ENCODE measurements around the gene ZSWIM5.
"Not testable (repeated sequence)": the region's sequence is repeated elsewhere in the genome, so short reads cannot be mapped to it uniquely, and the experiment has no call there.

ZSWIM5 gene

GRCh38 chr1:45148209-45148825, 58.1 kb downstream of the ZSWIM5 start:
- DNase-seq (ENCODE audit: low read depth in 2 of 2, low spot score in 1 of 2), result no peak

- no peak for DNase-seq (ENCODE audit: low read depth in 2 of 2, low spot score in 1 of 2)
These were observed 59.6 kb downstream of the ZSWIM5 start for GRCh38 chr1:45146833-45147232.

- no peak for DNase-seq (ENCODE audit: low read depth in 2 of 2, low spot score in 1 of 2)
These were observed 65.0 kb downstream of the ZSWIM5 start for GRCh38 chr1:45141247-45142003.

DNA sequence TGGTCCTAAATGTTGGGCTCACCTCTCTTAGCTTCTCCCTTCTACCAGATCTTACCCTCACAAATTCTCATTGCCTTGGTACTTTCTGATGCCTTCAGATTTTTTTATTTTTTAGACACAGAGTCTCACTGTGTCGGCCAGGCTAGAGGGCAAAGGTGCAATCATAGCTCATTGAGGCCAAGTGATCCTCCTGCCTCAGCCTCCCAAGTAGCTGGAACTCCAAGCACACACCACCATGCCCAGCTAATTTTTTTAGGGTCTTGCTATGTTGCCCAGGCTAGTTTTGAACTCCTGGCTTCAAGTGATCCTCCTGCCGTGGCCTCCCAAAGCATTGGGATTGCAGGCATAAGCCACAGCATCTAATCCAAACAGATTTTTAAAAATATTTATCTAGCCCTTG, 69.4 kb downstream of the ZSWIM5 start:
- DNase-seq (ENCODE audit: low read depth in 2 of 2, low spot score in 1 of 2), result no peak

GRCh38 chr1:45135316-45135715, 71.1 kb downstream of the ZSWIM5 start:
- DNase-seq (ENCODE audit: low read depth in 2 of 2, low spot score in 1 of 2), result no peak

DNA sequence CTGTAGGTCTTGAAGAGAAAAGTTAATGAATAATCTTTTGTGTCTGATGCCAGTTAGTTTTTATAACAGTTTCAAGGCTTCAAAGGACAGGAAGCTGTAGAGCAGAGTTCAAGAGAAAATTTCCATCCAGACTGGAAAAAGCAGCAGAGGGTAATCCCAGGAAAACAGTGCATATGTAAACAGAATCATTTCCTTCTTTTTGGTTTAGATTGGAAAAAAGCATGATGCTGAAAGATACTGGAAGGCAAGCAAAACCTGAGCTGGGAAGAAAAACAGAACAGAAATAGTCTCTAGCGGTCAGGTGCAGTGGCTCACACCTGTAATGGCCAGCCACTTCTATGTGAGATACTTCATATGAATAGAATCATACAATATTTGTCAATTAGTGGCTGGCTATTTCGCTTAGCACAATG, 71.9 kb downstream of the ZSWIM5 start:
- no peak for DNase-seq (ENCODE audit: low read depth in 2 of 2, low spot score in 1 of 2)

DNA sequence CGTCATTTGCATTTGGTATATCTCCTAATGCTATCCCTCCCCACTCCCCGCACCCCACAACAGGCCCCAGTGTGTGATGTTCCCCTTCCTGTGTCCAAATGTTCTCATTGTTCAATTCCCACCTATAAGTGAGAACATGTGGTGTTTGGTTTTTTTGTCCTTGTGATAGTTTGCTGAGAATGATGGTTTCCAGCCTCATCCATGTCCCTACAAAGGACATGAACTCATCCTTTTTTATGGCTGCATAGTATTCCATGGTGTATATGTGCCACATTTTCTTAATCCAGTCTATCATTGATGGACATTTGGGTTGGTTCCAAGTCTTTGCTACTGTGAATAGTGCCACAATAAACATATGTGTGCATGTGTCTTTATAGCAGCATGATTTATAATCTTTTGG, 73.7 kb downstream of the ZSWIM5 start:
- not testable (repeated sequence) for DNase-seq (ENCODE audit: low read depth in 2 of 2, low spot score in 1 of 2)

GRCh38 chr1:45123358-45123757, 83.0 kb downstream of the ZSWIM5 start:
- DNase-seq (ENCODE audit: low read depth in 2 of 2, low spot score in 1 of 2), result no peak

DNA sequence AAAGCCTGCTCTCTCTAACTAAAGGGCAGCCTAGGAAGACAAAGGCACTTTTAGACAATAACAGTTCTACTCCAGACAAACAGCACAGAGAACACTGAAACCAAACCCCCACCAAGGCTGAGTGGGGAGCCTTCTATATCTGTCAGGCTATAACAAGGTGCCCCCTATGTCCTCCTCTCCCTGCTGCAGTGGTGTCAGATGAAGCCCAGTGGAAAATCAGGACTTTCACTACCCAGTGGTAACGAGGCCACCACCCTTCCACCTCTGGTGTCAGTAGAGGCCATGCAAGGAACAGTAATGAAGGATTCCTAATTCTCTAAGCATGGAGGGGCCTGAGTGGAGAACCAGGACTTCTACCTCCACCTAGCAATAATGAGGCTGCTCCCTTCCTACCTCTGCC, 83.7 kb downstream of the ZSWIM5 start:
- no peak for DNase-seq (ENCODE audit: low read depth in 2 of 2, low spot score in 1 of 2)

DNA sequence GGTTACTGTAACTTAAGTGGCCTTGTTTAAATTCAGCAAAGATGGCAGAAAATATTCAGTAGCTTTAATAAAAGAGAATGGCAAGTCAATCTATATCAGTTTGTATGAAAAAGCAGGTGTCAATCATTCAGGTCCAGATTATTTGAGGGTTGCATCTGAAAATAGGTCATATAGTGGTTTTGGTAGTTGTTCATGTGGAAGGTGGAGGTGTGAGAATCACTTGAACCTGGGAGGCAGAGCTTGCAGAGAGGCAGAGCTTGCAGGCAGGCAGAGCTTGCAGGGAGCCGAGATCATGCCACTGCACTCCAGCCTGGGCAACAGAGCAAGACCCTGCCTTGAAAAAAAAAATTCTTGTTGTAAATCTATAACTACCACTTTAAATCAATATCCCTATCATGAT, 88.6 kb downstream of the ZSWIM5 start:
- DNase-seq (ENCODE audit: low read depth in 2 of 2, low spot score in 1 of 2), result no peak

DNA sequence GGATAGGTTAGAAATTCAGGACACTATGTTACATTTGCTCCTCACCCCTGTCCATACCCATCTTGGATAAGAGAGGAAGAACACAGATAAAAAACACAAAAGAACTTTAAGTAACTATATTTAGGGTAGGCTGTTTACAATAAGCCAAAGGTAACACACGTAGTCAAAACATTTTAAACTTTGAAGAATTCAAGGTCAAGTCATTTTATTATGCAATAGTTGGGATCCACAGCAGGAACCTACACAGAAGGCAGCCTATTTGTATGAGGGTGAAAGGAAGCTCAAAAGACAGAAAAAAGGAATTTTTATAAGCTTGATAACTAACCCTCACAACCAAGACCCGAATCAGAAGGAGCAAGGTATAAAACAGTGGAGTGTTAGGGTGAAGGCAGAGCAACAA, 89.6 kb downstream of the ZSWIM5 start:
- no peak for DNase-seq (ENCODE audit: low read depth in 2 of 2, low spot score in 1 of 2)

DNA sequence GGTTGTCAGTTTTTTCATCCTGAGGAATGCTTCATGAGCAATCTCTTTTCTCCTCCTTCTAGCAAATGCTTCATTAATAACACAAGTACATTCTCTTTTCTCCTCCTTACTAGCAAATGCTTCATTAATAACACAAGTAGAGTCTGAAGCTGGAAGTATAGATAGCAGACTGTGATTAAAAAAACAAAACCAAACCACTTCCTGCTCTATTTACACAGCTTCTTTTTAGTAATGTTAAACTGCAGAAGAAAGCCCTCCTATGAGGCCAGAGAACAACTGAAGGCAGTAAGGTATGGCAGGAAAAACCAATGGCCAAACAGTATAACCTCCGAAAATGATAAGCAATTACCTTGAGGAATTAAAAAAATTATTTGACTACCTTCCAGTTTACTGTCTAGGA, 90.1 kb downstream of the ZSWIM5 start:
- DNase-seq (ENCODE audit: low read depth in 2 of 2, low spot score in 1 of 2), result no peak

DNA sequence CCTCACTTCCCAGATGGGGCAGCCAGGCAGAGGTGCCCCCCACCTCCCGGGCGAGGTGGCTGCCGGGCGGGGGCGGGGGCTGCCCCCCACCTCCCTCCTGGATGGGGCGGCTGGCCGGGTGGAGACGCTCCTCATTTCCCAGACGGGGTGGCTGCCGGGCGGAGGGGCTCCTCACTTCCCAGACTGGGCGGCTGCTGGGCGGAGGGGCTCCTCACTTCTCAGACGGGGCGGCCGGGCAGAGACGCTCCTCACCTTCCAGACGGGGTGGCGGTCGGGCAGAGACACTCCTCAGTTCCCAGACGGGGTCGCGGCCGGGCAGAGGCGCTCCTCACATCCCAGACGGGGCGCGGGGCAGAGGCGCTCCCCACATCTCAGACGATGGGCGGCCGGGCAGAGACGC, 91.2 kb downstream of the ZSWIM5 start:
- DNase-seq (ENCODE audit: low read depth in 2 of 2, low spot score in 1 of 2), result not testable (repeated sequence)

GRCh38 chr1:45112661-45113060, 93.7 kb downstream of the ZSWIM5 start:
- DNase-seq (ENCODE audit: low read depth in 2 of 2, low spot score in 1 of 2), result no peak

DNA sequence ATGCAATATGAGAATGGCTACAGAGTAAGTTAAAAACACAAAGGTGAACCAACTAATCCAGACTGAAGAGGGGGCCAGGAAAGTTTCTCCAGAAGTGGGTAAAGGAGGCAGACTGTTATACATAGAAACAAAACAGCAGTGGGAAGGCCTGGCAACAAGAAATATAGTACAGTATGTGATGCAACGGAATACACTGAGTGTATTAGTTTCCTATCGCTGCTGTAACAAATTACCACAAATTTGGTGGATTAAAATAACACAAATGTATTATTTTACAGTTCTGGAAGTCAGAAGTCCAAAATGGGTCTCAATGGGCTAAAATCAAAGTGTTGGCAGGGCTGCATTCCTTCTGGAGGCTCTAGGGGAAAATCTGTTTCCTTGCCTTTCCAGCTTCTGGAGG, 95.2 kb downstream of the ZSWIM5 start:
- no peak for DNase-seq (ENCODE audit: low read depth in 2 of 2, low spot score in 1 of 2)

DNA sequence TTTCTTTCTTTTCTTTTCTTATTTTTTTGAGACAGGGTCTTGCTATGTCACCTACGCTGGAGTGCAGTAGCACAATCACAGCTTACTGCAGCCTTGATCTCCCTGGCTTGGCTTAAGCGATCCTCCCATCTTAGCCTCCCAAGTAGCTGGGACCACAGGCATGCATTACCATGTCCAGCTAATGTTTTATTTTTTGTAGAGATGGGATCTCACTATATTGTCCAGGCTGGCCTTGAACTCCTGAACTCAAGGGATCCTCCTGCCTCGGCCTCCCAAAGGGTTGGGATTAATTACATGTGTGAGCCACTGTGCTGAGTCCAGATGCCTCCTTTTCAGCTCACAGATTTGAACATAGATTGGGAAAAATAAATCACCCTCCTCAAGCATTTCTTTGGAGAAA, 98.6 kb downstream of the ZSWIM5 start:
- no peak for DNase-seq (ENCODE audit: low read depth in 2 of 2, low spot score in 1 of 2)

DNA sequence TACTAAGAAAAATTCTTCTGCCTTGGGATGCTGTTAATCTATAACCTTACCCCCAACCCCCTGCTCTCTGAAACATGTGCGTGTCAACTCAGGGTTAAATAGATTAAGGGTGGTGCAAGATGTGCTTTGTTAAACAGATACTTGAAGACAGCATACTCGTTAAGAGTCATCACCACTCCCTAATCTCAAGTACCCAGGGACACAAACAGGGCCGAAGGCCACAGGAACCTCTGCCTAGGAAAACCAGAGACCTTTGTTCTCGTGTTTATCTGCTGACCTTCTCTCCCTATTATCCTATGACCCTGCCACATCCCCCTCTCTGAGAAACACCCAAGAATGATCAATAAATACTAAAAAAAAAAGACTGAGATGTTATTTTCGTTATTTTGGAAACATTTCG, 99.5 kb downstream of the ZSWIM5 start:
- DNase-seq (ENCODE audit: low read depth in 2 of 2, low spot score in 1 of 2), result not testable (repeated sequence)

GRCh38 chr1:45106156-45106545, 100.3 kb downstream of the ZSWIM5 start:
- not testable (repeated sequence) for DNase-seq (ENCODE audit: low read depth in 2 of 2, low spot score in 1 of 2)

DNA sequence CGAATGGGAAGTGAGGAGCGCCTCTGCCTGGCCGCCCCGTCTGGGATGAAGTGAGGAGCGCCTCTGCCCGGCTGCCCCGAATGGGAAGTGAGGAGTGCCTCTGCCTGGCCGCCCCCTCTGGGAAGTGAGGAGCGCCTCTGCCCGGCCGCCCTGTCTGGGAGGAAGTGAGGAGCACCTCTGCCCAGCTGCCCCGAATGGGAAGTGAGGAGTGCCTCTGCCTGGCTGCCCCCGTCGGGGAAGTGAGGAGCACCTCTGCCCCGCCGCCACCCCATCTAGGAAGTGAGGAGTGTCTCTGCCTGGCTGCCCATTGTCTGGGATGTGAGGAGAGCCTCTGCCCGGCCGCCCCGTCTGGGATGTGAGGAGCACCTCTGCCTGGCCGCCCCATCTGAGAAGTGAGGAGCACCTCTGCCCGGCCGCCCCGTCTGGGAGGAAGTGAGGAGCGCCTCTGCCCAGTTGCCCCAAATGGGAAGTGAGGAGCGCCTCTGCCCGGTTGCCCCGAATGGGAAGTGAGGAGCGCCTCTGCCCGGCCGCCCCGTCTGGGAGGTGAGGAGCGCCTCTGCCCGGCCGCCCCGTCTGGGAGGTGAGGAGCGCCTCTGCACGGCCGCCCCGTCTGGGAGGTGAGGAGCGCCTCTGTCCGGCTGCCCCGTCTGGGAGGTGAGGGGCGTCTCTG, 100.8 kb downstream of the ZSWIM5 start:
- DNase-seq (ENCODE audit: low read depth in 2 of 2, low spot score in 1 of 2), result not testable (repeated sequence)

GRCh38 chr1:45103534-45103933, 102.9 kb downstream of the ZSWIM5 start:
- no peak for DNase-seq (ENCODE audit: low read depth in 2 of 2, low spot score in 1 of 2)

DNA sequence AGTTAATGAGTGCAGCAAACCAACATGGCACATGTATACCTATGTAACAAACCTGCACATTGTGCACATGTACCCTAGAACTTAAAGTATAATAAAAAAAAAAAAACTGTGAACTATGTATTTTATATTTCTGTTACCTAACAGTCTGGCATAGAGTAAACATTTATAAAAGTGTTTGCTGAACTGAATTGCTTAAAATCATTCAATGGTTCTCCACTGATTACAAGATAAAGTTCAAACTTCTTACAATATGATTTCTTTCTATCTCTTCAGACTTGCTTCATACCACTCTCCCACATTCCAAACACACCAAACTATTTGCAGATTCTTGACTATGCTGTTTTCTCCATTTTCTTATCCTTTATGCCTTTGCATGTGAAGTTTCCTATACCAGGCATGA, 104.5 kb downstream of the ZSWIM5 start:
- no peak for DNase-seq (ENCODE audit: low read depth in 2 of 2, low spot score in 1 of 2)

DNA sequence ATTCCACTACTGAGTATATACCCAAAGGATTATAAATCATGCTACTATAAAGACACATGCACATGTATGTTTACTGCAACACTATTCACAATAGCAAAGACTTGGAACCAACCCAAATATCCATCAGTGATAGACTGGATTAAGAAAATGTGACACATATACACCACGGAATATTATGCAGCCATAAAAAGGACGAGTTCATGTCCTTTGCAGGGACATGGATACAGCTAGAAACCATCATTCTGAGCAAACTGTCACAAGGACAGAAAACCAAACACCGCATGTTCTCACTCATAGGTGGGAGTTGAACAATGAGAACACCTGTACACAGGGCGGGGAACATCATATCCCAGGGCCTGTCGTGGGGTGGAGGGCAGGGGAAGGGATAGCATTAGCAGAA, 104.9 kb downstream of the ZSWIM5 start:
- not testable (repeated sequence) for DNase-seq (ENCODE audit: low read depth in 2 of 2, low spot score in 1 of 2)

All from stimulated activated CD8-positive, alpha-beta memory T cell treated with anti-CD3 and anti-CD28 coated beads, Interleukin-4, amount 100 ng/mL, for 1 hour (primary cell).